Activated CD8-positive, alpha-beta T cell treated with anti-CD3 and anti-CD28 coated beads for 36 hours (primary cell): ENCODE data around the gene GJB5. TPM values are rescaled to one million over a fixed set of nuclear protein-coding genes. Genes with fewer than 3 reads are reported as not detected.

Experiments used
- ATAC-seq: fragments of 200-7000 bp; cut with Tn5 transposase; one replicate; pipeline ENCODE4 v1.10.0; 2021; ENCODE audit warnings: mild to moderate bottlenecking, moderate library complexity
- CTCF ChIA-PET: fragments of 350-600 bp; sonication (Branson Sonifier 250); formaldehyde crosslinking; loops from one replicate; lab custom pipeline; 2021; ENCODE audit warnings: antibody characterized with exemption; lab: Charles Lee
- POLR2A ChIA-PET: fragments of 350-600 bp; sonication (Branson Sonifier 250); formaldehyde crosslinking; loops from one replicate; lab custom pipeline; 2021; ENCODE audit warnings: antibody characterized with exemption; lab: Charles Lee
- DNase-seq: peaks from one replicate; pipeline ENCODE4 v3.0.0-alpha.2; 2020
- H3K27ac Mint-ChIP-seq: one replicate; pipeline ENCODE4 v1.8.0; 2021; ENCODE audit warnings: mild to moderate bottlenecking, mixed read lengths
- H3K27me3 Mint-ChIP-seq: one replicate; pipeline ENCODE4 v1.8.0; 2021; ENCODE audit warnings: mixed read lengths
- H3K36me3 Mint-ChIP-seq: one replicate; pipeline ENCODE4 v1.8.0; 2021; ENCODE audit warnings: low read depth, mixed read lengths
- H3K4me1 Mint-ChIP-seq: one replicate; pipeline ENCODE4 v1.8.0; 2021; ENCODE audit warnings: low read depth, mixed read lengths
- H3K4me3 Mint-ChIP-seq: one replicate; pipeline ENCODE4 v1.8.0; 2021; ENCODE audit warnings: mild to moderate bottlenecking, moderate library complexity, mixed read lengths
- H3K9me3 Mint-ChIP-seq: one replicate; pipeline ENCODE4 v1.8.0; 2021; ENCODE audit warnings: mixed read lengths
- intact Hi-C: fragments of 100-400 bp; cut with micrococcal nuclease; formaldehyde crosslinking; loops from one replicate; pipeline ENCODE4 v1.10.0; 2022
- total RNA-seq, 2 experiments: library from RNA; stranded (reverse); gene quantifications; one replicate each; pipeline ENCODE4 v1.2.3, GENCODE V29; 2021
- TF ChIP-seq, protein P1 (sequence below): fragments of 200-600 bp; IDR thresholded peaks from one replicate; pipeline ENCODE4 v1.8.0; 2022; ENCODE audit warnings: antibody characterized with exemption, mild to moderate bottlenecking

The GJB5 gene
- total RNA-seq, 2 experiments from 2014 or later = not detected

DNA sequence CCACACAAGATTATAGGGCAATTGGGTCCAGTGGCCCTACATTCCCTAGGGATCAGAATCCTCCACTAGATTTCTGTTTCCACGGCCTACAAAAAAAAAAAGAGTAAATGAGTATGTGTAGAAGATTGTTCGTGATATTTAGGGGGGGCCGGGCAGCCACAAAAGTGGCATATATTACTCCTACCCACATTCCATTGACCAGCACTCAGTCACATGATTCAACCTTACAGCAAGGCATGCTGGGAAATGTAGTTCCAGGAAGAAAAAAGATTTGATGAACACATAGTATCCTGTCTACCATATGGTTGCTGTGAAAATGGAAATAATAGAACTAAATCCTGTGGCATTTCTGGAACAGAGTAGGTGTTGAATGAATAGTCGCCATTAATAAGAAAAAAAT lies 43.4 kb upstream of the GJB5 start:
- DNase-seq (no peak), ATAC-seq (no peak)
- Mint-ChIP-seq H3K9me3 (no peaks in the 10 kb centered on the region), H3K36me3 (no peaks in the 10 kb centered on the region), H3K4me3 (no peak overlapping the region), H3K27me3 (no peaks in the 10 kb centered on the region), H3K27ac (no peak overlapping the region), H3K4me1 (no peaks in the 10 kb centered on the region)
- POLR2A ChIA-PET = no interaction called here
- TF ChIP-seq, protein P1, sequence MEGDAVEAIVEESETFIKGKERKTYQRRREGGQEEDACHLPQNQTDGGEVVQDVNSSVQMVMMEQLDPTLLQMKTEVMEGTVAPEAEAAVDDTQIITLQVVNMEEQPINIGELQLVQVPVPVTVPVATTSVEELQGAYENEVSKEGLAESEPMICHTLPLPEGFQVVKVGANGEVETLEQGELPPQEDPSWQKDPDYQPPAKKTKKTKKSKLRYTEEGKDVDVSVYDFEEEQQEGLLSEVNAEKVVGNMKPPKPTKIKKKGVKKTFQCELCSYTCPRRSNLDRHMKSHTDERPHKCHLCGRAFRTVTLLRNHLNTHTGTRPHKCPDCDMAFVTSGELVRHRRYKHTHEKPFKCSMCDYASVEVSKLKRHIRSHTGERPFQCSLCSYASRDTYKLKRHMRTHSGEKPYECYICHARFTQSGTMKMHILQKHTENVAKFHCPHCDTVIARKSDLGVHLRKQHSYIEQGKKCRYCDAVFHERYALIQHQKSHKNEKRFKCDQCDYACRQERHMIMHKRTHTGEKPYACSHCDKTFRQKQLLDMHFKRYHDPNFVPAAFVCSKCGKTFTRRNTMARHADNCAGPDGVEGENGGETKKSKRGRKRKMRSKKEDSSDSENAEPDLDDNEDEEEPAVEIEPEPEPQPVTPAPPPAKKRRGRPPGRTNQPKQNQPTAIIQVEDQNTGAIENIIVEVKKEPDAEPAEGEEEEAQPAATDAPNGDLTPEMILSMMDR = no peak
- intact Hi-C loops = no loop called here
- CTCF ChIA-PET = no interaction called here

DNA sequence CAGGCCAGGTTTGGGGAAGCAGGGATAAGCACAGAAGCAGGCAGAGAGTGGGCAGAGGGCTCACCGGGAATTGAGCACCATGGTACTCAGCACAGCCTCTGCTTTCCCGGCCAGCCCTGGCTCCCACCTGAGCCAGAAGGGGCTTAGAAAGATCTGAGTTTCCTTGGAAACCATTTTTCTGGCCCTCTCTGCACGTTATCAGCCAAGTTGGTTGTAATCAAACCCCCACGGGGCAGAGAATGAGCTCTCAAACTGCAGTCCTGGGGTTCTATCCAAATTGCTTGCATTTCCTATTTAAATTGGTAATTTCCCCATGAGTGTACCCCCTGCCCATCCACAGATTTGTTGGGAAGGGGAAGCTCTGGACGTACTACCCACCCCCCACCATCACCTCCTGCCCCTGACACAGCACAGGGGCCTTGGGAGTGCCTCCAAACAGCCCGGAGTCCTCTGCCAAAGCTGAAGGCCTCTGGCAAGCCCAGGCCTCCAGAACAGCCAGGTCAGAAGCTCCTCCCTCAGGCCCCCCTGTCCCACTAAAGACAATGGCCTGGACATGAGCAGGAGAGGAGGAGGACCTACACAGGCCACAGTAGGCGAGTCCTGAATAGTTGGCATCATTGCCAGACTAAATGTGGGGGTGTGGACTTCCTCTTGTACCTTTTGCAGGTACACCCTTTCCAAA lies 42.7 kb upstream of the GJB5 start:
- TF ChIP-seq, protein P1 = no peak

DNA sequence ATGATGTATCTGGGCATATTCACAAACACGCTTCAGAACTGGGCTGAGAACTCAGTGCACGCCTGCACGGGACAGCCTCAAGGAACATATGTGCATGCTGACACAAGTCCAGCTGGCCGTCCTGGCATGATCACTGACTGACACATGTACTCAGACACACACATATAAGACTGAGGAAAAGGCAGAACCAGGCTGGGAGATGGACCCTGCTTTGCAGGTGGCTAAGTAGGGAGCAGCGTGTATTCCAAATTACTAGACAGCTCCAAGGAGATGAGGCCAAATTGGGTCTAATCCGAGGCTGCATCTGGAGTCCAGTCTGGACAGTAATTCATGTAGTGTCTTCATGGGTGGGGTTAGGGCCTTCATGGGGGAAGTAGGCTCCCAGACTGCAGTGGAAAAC lies 41.4 kb upstream of the GJB5 start:
- Mint-ChIP-seq H3K4me3 (no peak overlapping the region), H3K9me3 (no peaks in the 10 kb centered on the region), H3K27ac (no peak overlapping the region), H3K27me3 (peaks cover 2% of the 10 kb centered on the region), H3K36me3 (no peaks in the 10 kb centered on the region), H3K4me1 (no peaks in the 10 kb centered on the region)
- intact Hi-C loops = no loop called here
- TF ChIP-seq, protein P1 = no peak
- ChIA-PET CTCF (no interaction called here), POLR2A (no interaction called here)
- ATAC-seq (no peak), DNase-seq (no peak)

More for the DNA sequence above, 42.7 kb upstream of the GJB5 start:
- Mint-ChIP-seq H3K27me3 (peaks cover 2% of the 10 kb centered on the region), H3K27ac (no peak overlapping the region), H3K4me3 (no peak overlapping the region), H3K9me3 (no peaks in the 10 kb centered on the region), H3K36me3 (no peaks in the 10 kb centered on the region), H3K4me1 (no peaks in the 10 kb centered on the region)
- no peak for ATAC-seq
- ChIA-PET POLR2A (no interaction called here), CTCF (no interaction called here)
- intact Hi-C loops = no loop called here
- no peak for DNase-seq

DNA sequence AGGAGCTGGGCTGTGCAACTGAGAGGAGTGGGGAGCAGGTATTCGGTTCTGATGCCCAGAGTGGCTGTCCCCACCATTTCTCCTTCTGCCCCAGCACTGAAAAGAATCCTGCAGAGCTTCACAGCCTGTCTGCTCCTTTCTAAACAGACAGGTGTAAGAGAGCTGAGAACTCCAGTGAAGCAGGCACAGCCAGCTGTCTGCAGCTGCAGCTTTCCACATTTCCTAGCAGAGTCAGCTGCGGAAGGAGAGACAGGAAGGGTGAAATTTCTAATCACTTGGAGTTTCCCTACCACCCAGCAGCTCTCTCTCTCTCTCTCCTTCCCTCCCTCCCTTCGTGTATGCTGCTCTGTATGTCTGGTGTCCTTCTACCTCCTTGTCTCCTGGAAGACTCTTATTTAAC lies 40.5 kb upstream of the GJB5 start:
- intact Hi-C loops = no loop called here
- no peaks in the 10 kb centered on the region for H3K36me3 Mint-ChIP-seq
- ATAC-seq = no peak
- no peak overlapping the region for H3K27ac Mint-ChIP-seq
- no peak overlapping the region for H3K4me3 Mint-ChIP-seq
- H3K9me3 Mint-ChIP-seq = no peaks in the 10 kb centered on the region
- peaks cover 2% of the 10 kb centered on the region for H3K27me3 Mint-ChIP-seq
- ChIA-PET CTCF (no interaction called here), POLR2A (no interaction called here)
- no peak for DNase-seq
- TF ChIP-seq, protein P1 = no peak
- H3K4me1 Mint-ChIP-seq = no peaks in the 10 kb centered on the region

DNA sequence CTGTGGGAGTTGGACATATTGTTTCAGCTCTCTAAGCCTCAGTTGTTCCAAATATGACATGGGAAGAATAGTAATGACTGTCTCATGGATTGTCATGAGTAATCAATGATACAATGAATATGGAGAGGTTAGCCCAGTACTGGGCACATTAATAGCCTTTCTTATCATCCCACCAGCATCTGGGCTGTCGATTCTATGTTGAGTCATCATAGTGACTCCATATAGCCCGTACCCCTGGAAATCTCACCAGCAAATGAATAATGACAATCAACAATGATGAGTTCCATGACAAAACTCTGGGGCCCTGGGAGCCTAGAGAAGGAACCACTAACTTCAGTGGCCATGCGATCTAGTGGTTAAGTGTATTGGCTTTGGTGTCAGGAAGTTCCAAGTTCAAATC lies 39.7 kb upstream of the GJB5 start:
- no peak for ATAC-seq
- ChIA-PET CTCF (no interaction called here), POLR2A (interaction anchor here (0.7 to 0.8 kb wide), 2 partner anchors 9 to 1534 kb away, joined by 3 read pairs; no protein-coding TSS in a partner anchor)
- H3K4me1 Mint-ChIP-seq = no peaks in the 10 kb centered on the region
- TF ChIP-seq, protein P1 = no peak
- H3K36me3 Mint-ChIP-seq = no peaks in the 10 kb centered on the region
- intact Hi-C loops = no loop called here
- H3K9me3 Mint-ChIP-seq = no peaks in the 10 kb centered on the region
- no peak overlapping the region for H3K4me3 Mint-ChIP-seq
- DNase-seq = no peak
- H3K27ac Mint-ChIP-seq = no peak overlapping the region
- H3K27me3 Mint-ChIP-seq = peaks cover 4% of the 10 kb centered on the region
